ENCODE measurements around the gene PRKCQ.
"Not testable (repeated sequence)": the region's sequence is repeated elsewhere in the genome, so short reads cannot be mapped to it uniquely, and the experiment has no call there.

Gene PRKCQ

DNA sequence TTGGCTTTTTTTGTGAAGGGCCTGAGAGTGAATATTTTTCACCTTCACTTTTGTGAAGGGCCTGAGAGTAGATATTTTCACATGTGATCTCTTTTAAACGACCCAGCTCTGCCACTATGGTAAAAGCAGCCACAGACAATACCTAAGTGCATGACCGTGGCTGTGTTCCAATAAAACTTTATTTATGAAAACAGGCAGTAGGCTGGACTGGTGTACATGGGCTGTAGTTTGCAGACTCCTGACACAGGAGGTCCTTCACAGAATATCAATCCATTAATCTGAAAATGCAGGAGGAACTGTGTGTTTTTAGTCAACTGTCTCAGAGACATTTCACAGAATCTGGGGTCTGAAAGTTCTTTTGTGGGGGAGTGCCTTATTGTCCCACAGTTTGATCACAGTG lies 186.9 kb downstream of the PRKCQ start:
- no peak overlapping the region for H3K4me3 ChIP-seq (ENCODE audit: low read length)

DNA sequence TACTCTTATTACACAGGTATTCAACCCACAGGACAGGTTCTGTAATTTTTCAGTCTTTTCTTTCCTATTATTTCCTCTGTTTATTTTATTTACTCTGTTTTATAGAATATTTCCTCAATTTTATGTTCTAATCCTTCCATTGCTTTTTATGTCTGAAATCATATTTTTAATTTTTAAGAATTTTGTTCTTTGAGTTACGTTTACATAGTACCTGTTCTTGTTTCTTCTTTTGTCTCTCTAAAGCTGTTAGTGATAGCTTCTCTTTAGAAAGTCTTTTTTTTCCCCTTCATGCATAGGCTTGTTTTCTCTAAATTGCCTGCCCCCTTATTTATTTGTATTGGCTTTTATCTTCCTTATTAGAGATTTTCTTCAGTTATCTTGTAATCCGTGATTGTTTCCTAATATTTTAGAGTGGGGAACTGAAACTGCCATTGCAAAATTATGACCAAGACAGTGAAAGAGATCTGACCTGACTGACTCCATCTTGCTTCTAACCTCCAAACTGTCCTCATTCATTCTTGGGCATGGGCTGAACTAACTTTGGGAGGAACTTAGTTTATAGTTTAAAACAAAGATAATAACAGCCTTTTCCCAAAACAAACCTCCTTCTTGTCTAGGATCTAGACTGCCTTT lies 189.7 kb downstream of the PRKCQ start:
- TF ChIP-seq ZNF274 (IDR thresholded peaks at IDR 0.05; ENCODE audit: low read depth, low read length): no peak
- no peak overlapping the region for H3K4me3 ChIP-seq (ENCODE audit: low read length)

More for the DNA sequence above, 186.9 kb downstream of the PRKCQ start:
- no peak for TF ChIP-seq ZNF274 (IDR thresholded peaks at IDR 0.05; ENCODE audit: low read depth, low read length)

DNA sequence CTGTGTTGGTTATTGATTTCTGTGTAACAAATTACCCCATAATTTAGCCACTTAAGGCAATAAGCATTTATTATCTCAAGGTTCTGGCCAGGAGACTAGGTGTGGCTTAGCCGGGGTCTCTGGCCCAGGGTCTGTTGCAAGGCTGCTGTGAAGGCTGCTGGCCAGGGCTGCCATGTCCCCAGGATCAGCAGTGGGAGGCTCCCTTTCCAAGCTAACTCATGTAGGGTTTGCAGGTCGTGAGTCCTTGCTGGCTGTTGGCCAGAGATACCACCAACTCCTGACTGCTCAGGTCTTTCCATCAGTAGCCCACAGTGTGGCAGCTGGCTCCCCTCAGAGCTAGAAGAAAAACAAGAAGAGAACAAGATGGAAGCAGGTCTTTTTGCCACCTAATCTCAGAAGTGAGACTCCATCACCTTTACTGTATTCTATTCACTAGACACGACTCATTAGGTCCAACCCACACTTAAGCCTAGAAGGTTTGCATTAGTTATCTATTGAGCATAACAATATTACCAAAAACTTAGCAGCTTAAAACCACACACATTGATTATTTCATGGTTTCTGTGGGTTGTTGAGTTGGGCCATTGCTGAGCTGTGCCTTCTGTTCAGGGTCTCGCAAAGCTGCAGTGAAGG lies 191.7 kb downstream of the PRKCQ start:
- no peak overlapping the region for H3K4me3 ChIP-seq (ENCODE audit: low read length)
- no peak for TF ChIP-seq ZNF274 (IDR thresholded peaks at IDR 0.05; ENCODE audit: low read depth, low read length)

GRCh38 chr10:6386960-6387359 lies 193.1 kb downstream of the PRKCQ start:
- TF ChIP-seq ZNF274 (IDR thresholded peaks at IDR 0.05; ENCODE audit: low read depth, low read length): no peak
- no peak overlapping the region for H3K4me3 ChIP-seq (ENCODE audit: low read length)

DNA sequence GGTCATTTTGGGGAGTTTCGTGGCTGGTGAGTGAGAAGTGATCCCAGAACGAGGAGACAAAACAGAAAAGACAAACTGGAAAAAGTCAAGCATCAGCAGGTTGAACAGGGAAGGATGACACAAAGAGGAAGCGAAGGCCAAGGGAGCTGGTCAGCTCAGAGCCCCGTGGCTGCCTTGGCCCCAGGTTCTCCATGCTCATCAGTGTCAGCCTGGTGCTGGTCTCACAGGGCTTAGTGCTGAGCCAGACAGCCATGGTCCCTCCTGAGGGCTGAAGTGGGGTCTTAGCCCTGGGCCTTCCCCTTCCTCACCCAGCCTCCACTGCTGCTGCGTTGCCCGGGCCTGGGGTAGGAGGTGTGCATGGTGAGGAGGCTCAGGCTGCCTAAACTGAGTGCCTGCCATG lies 193.7 kb downstream of the PRKCQ start:
- TF ChIP-seq ZNF274 (IDR thresholded peaks at IDR 0.05; ENCODE audit: low read depth, low read length): no peak
- no peak overlapping the region for H3K4me3 ChIP-seq (ENCODE audit: low read length)

- TF ChIP-seq ZNF274 (IDR thresholded peaks at IDR 0.05; ENCODE audit: low read depth, low read length): no peak
- no peak overlapping the region for H3K4me3 ChIP-seq (ENCODE audit: low read length)
These were observed 194.4 kb downstream of the PRKCQ start for GRCh38 chr10:6385665-6386064.

DNA sequence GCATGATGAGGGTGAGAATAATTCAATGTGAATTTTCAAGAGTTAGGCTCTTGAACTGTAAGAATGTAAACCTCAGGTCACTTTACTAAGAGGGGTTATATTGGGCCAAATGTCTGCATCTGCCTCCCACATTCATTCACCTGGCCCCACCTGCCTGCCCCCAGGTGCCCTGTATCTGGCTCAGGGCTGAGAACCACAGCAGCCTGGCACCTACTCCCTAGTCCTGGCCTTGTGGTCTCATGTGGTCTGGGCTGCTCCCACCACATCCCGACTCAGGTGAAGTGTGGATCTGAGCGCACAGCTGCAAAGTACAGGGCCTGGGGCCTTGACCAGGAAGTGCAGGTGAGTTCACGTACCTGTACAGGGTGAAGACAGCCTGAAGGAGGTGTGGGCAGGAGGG lies 195.2 kb downstream of the PRKCQ start:
- H3K4me3 ChIP-seq (ENCODE audit: low read length): no peak overlapping the region
- TF ChIP-seq ZNF274 (IDR thresholded peaks at IDR 0.05; ENCODE audit: low read depth, low read length): no peak

- no peak for TF ChIP-seq ZNF274 (IDR thresholded peaks at IDR 0.05; ENCODE audit: low read depth, low read length)
- H3K4me3 ChIP-seq (ENCODE audit: low read length): no peak overlapping the region
These were observed 196.0 kb downstream of the PRKCQ start for GRCh38 chr10:6384031-6384430.

DNA sequence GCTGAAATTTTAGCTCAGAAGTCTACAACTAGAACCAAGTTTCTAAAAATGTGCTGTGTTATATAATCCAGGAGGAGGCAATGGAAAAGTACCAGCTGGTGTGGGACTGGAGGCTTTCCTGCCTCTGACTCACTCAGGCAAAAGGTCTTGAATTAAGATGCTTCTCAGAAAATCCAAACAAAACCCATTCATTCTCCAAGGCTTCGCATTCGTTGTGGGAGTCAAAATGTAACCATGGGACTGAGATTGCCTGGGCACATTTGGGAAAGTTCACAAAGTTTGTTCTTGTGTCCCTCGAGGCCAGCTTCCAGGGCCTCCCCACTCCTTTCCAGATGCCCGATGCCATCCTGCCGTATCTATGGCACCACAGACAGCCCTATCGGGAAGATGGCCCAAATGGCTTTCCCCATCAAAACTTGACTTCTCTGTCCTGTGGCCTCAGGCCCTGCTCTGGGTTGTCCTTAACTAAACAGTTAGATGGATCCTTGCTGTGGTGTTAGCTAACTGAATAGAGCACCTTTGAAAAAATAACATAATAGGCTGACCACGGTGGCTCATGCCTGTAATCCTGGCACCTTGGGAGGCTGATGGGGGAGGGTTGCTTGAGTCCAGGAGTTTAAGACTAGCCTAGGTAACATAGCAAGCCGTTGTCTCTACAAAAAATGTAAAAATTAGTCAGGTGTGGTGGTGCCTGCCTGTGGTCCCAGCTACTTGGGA lies 196.8 kb downstream of the PRKCQ start:
- no peak overlapping the region for H3K4me3 ChIP-seq (ENCODE audit: low read length)
- TF ChIP-seq ZNF274 (IDR thresholded peaks at IDR 0.05; ENCODE audit: low read depth, low read length): no peak

DNA sequence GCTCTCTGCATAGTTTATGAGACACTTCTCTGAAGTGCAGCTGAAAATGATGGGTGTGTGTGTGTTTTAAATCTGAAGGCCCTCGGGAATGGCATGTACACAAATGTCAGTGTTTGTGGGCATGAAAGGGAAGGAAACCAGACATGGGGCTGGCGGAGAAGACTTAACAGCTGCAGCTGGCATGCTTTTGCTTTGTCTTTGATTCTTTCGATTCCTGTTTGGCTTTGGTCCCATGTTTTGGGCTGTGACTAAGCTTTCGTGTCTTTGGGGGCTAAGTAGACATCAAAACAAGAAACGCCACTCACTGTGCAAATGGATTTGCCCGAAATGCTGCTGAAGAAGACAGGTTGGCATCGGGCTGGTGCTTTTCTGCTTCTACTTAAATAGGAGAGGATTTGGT lies 198.0 kb downstream of the PRKCQ start:
- peak overlapping the region; percentile 19; the same call in 1 of the 2 replicates for H3K4me3 ChIP-seq (ENCODE audit: low read length)
- no peak for TF ChIP-seq ZNF274 (IDR thresholded peaks at IDR 0.05; ENCODE audit: low read depth, low read length)

DNA sequence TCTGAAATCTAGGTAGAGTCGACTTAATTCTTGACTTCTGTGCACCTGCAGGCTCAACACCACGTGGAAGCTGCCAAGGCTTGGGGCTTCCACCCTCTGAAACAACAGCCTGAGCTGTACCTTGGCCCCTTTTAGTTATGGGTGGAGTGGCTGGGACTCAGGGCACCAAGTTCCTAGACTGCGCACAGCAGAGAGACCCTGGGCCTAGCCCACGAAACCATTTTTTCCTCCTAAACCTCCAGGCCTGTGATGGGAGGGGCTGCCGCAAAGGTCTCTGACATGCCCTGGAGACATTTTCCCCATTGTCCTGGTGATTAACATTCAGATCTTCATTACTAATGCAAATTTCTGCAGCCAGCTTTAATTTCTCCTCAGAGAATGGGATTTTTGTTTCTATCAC lies 199.6 kb downstream of the PRKCQ start:
- not testable (repeated sequence) for H3K4me3 ChIP-seq (ENCODE audit: low read length)

DNA sequence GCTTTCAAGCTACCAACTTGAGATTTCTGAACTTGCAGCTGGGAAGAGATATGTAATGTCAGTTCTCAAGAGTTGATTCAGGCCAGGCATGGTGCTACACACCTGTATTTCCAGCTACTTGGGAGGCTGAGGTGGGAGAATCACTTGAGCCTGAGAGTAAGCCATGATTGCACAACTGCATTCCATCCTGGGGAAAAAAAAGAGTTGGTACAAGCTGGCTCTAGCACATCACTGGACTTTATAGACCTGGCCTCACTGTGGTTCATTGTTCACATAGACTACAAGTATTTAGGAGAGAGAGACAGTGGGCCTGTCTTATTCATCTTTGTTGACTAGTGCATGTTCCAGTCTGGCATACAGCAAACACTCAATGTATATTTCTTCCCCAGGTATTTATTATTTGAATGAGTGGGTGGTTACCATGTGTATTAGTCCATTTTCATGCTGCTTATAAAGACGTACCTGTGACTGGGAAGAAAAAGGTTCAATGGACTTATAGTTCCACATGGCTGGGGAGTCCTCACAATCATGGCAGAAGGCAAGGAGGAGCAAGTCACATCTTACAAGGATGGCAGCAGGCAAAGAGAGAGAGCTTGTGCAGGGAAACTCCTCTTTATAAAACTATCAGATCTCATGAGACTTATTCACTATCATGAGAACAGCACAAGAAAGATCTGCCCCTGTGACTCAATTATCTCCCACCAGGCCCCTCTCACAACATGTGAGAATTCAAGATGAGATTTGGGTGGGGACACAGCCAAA lies 200.9 kb downstream of the PRKCQ start:
- no peak overlapping the region for H3K4me3 ChIP-seq (ENCODE audit: low read length)
- no peak for TF ChIP-seq ZNF274 (IDR thresholded peaks at IDR 0.05; ENCODE audit: low read depth, low read length)

Data from GM08714 (cell line).